ENCODE results near the gene UNC5A. TPM values are rescaled to one million over a fixed set of nuclear protein-coding genes. Genes with fewer than 3 reads are reported as not detected.

The UNC5A gene
- total RNA-seq, 1 donor from 2014 or later = not detected

- DNase-seq (ENCODE audit: low spot score) = no peak
These were observed 10.3 kb upstream of the UNC5A start for GRCh38 chr5:176800024-176800423.

- no peak for DNase-seq (ENCODE audit: low spot score)
These were observed 8.1 kb upstream of the UNC5A start for GRCh38 chr5:176802116-176802784.

GRCh38 chr5:176803068-176803942, 7.1 kb upstream of the UNC5A start:
- DNase-seq (ENCODE audit: low spot score) = no peak

- no peak for DNase-seq (ENCODE audit: low spot score)
These were observed 6.3 kb upstream of the UNC5A start for GRCh38 chr5:176803943-176804498.

- DNase-seq (ENCODE audit: low spot score) = no peak
These were observed 4.2 kb upstream of the UNC5A start for GRCh38 chr5:176806137-176806536.

GRCh38 chr5:176809544-176810080, 747 bp upstream of the UNC5A start:
- no peak for DNase-seq (ENCODE audit: low spot score)

- DNase-seq (ENCODE audit: low spot score) = no peak
These were observed 535 bp downstream of the UNC5A start for GRCh38 chr5:176810687-176811501.

GRCh38 chr5:176812269-176813259, 2.2 kb downstream of the UNC5A start:
- no peak for DNase-seq (ENCODE audit: low spot score)

- DNase-seq (ENCODE audit: low spot score) = no peak
These were observed 3.4 kb downstream of the UNC5A start for GRCh38 chr5:176813587-176814312.

- no peak for DNase-seq (ENCODE audit: low spot score)
These were observed 3.9 kb downstream of the UNC5A start for GRCh38 chr5:176814313-176814685.

- no peak for DNase-seq (ENCODE audit: low spot score)
These were observed 4.6 kb downstream of the UNC5A start for GRCh38 chr5:176814836-176815438.

- DNase-seq (ENCODE audit: low spot score) = no peak
These were observed 5.8 kb downstream of the UNC5A start for GRCh38 chr5:176816043-176816745.

- no peak for DNase-seq (ENCODE audit: low spot score)
These were observed 6.5 kb downstream of the UNC5A start for GRCh38 chr5:176816791-176817347.

GRCh38 chr5:176817369-176817840, 7.0 kb downstream of the UNC5A start:
- DNase-seq (ENCODE audit: low spot score) = no peak

GRCh38 chr5:176817841-176818377, 7.5 kb downstream of the UNC5A start:
- DNase-seq (ENCODE audit: low spot score) = no peak

GRCh38 chr5:176818391-176819098, 8.2 kb downstream of the UNC5A start:
- DNase-seq (ENCODE audit: low spot score) = no peak

- no peak for DNase-seq (ENCODE audit: low spot score)
These were observed 9.1 kb downstream of the UNC5A start for GRCh38 chr5:176819476-176819875.

Measured in ureter (tissue), 1 donor.